H9 (cell line): Measurements from ENCODE around the gene SRF. TPM values are rescaled to one million over a fixed set of nuclear protein-coding genes. Genes with fewer than 3 reads are reported as not detected.
A peak's percentile ranks its signal among the peaks of the same experiment; 100 is the strongest.

Experiments
- DNase-seq: peaks from one replicate; pipeline ENCODE4 v3.0.0-alpha.2; 2017
- H2AFZ ChIP-seq: one replicate; pipeline ENCODE4 v1.6.1; 2013; ENCODE audit warnings: mild to moderate bottlenecking, low read length, control low read depth, moderate library complexity
- H2AK5ac ChIP-seq: 2 replicates; pipeline ENCODE4 v1.6.1; 2013; ENCODE audit warnings: low read length, control low read depth, mixed read lengths; ENCODE audit not compliant: insufficient read length
- H2BK120ac ChIP-seq: one replicate; pipeline ENCODE4 v1.6.1; 2013; ENCODE audit warnings: low read depth, mild to moderate bottlenecking, low read length, control low read depth, inconsistent platforms; ENCODE audit not compliant: poor library complexity, severe bottlenecking
- H2BK12ac ChIP-seq: 2 replicates; pipeline ENCODE4 v1.6.1; 2013; ENCODE audit warnings: low read length, control low read depth, mixed read lengths, low read depth; ENCODE audit not compliant: insufficient read length
- H2BK15ac ChIP-seq: 2 replicates; pipeline ENCODE4 v1.6.1; 2013; ENCODE audit warnings: low read depth, low read length, control low read depth
- H2BK20ac ChIP-seq: one replicate; pipeline ENCODE4 v1.6.1; 2013; ENCODE audit warnings: low read depth, mild to moderate bottlenecking, low read length, control low read depth, inconsistent platforms; ENCODE audit not compliant: poor library complexity, severe bottlenecking
- H2BK5ac ChIP-seq: 2 replicates; pipeline ENCODE4 v1.6.1; 2013; ENCODE audit warnings: low read length, control low read depth, mixed read lengths; ENCODE audit not compliant: insufficient read length
- H3K14ac ChIP-seq: 2 replicates; pipeline ENCODE4 v1.6.1; 2013; ENCODE audit warnings: low read length, control low read depth; ENCODE audit not compliant: insufficient read depth
- H3K18ac ChIP-seq: 2 replicates; pipeline ENCODE4 v1.6.1; 2013; ENCODE audit warnings: low read depth, mild to moderate bottlenecking, mixed read lengths, low read length, control low read depth; ENCODE audit not compliant: insufficient read length
- H3K23ac ChIP-seq: 2 replicates; pipeline ENCODE4 v1.6.1; 2013; ENCODE audit warnings: low read length, control low read depth, mixed read lengths, low read depth; ENCODE audit not compliant: insufficient read length
- H3K23me2 ChIP-seq: 2 replicates; pipeline ENCODE4 v1.6.1; 2013; ENCODE audit warnings: low read depth, mild to moderate bottlenecking, mixed read lengths, low read length, control low read depth; ENCODE audit not compliant: insufficient read length, poor library complexity, severe bottlenecking
- H3K27ac ChIP-seq: 2 replicates; pipeline ENCODE4 v1.5.1; 2013; ENCODE audit warnings: low read length, control low read depth, mixed read lengths, low read depth; ENCODE audit not compliant: insufficient read length
- H3K27me3 ChIP-seq: 2 replicates; pipeline ENCODE4 v1.6.1; 2013; ENCODE audit warnings: low read length, control low read depth, inconsistent platforms; ENCODE audit not compliant: insufficient read depth
- H3K4ac ChIP-seq: 2 replicates; pipeline ENCODE4 v1.6.1; 2013; ENCODE audit warnings: low read depth, mild to moderate bottlenecking, control low read depth, inconsistent platforms, low read length, moderate library complexity
- H3K4me1 ChIP-seq: 2 replicates; pipeline ENCODE4 v1.6.1; 2013; ENCODE audit warnings: low read length, control low read depth, inconsistent platforms; ENCODE audit not compliant: insufficient read depth
- H3K4me2 ChIP-seq: 2 replicates; pipeline ENCODE4 v1.6.1; 2013; ENCODE audit warnings: low read length, control low read depth, mixed read lengths; ENCODE audit not compliant: insufficient read length, insufficient read depth
- H3K56ac ChIP-seq: 2 replicates; pipeline ENCODE4 v1.6.1; 2013; ENCODE audit warnings: low read depth, mild to moderate bottlenecking, mixed read lengths, low read length, control low read depth; ENCODE audit not compliant: insufficient read length
- H3K79me1 ChIP-seq: 2 replicates; pipeline ENCODE4 v1.6.1; 2013; ENCODE audit warnings: low read depth, mild to moderate bottlenecking, moderate library complexity, low read length, control low read depth, inconsistent platforms; ENCODE audit not compliant: insufficient read depth, poor library complexity, severe bottlenecking
- H3K79me2 ChIP-seq: 2 replicates; pipeline ENCODE4 v1.6.1; 2013; ENCODE audit warnings: low read length, control low read depth, inconsistent platforms; ENCODE audit not compliant: insufficient read depth
- H3K9ac ChIP-seq: 2 replicates; pipeline ENCODE4 v1.6.1; 2013; ENCODE audit warnings: low read length, control low read depth, mixed read lengths; ENCODE audit not compliant: insufficient read length; ENCODE audit errors: extremely low read depth
- H3K9me3 ChIP-seq: one replicate; pipeline ENCODE4 v1.6.1; 2013; ENCODE audit warnings: low read depth, low read length, inconsistent platforms; ENCODE audit not compliant: control insufficient read depth
- H3T11ph ChIP-seq: one replicate; pipeline ENCODE4 v1.6.1; 2013; ENCODE audit warnings: mild to moderate bottlenecking, low read length, control low read depth, inconsistent platforms
- H4K20me1 ChIP-seq: one replicate; pipeline ENCODE4 v1.6.1; 2013; ENCODE audit not compliant: control insufficient read depth, insufficient read length, insufficient read depth
- H4K5ac ChIP-seq: 2 replicates; pipeline ENCODE4 v1.6.1; 2013; ENCODE audit warnings: low read depth, mild to moderate bottlenecking, mixed read lengths, low read length, control low read depth; ENCODE audit not compliant: insufficient read length
- H4K8ac ChIP-seq: replicated peaks from 2 replicates; pipeline ENCODE4 v1.6.1; 2013; ENCODE audit warnings: low read length, control low read depth, mixed read lengths, low read depth; ENCODE audit not compliant: insufficient read length
- H4K91ac ChIP-seq: 2 replicates; pipeline ENCODE4 v1.6.1; 2013; ENCODE audit warnings: low read depth, mild to moderate bottlenecking, moderate library complexity, mixed read lengths, low read length, control low read depth; ENCODE audit not compliant: insufficient read length
- H3K27ac Mint-ChIP-seq, 3 experiments: 2 replicates in 2 of 3; 3 replicates in 1 of 3; pipeline ENCODE4 v1.8.0; 2020 to 2021; ENCODE audit warnings: mixed read lengths in 3 of 3, mild to moderate bottlenecking in 1 of 3, moderate library complexity in 1 of 3
- H3K27me3 Mint-ChIP-seq: 2 replicates; pipeline ENCODE4 v1.8.0; 2021; ENCODE audit warnings: low read depth, mild to moderate bottlenecking, moderate library complexity, mixed read lengths
- H3K36me3 Mint-ChIP-seq, 3 experiments: 2 replicates in 2 of 3; 3 replicates in 1 of 3; pipeline ENCODE4 v1.8.0; 2020 to 2021; ENCODE audit warnings: low read depth in 3 of 3, mixed read lengths in 3 of 3; ENCODE audit not compliant: insufficient read depth in 1 of 3
- H3K4me1 Mint-ChIP-seq, 2 experiments: 2 replicates each; pipeline ENCODE4 v1.8.0; 2020; ENCODE audit warnings: mixed read lengths in 2 of 2
- H3K4me3 Mint-ChIP-seq, 2 experiments: 2 replicates in 1 of 2; 3 replicates in 1 of 2; pipeline ENCODE4 v1.8.0; 2020 to 2021; ENCODE audit warnings: mild to moderate bottlenecking in 2 of 2, mixed read lengths in 2 of 2, moderate library complexity in 1 of 2
- H3K9me3 Mint-ChIP-seq, 2 experiments: 2 replicates in 1 of 2; 3 replicates in 1 of 2; pipeline ENCODE4 v1.8.0; 2020; ENCODE audit warnings: mild to moderate bottlenecking in 2 of 2, mixed read lengths in 2 of 2, moderate library complexity in 1 of 2
- WGBS: extraction: QIAGEN DNeasy Blood & Tissue Kit; methylation state at CpG from one replicate; pipeline ENCODE4 v1.1.7; 2013; ENCODE audit warnings: missing lambda C conversion rate, low lambda C conversion rate, mixed read lengths; ENCODE audit not compliant: insufficient read length; ENCODE audit errors: extremely low coverage; 5-methylcytosine and 5-hydroxymethylcytosine counted together
- total RNA-seq: library from RNA; stranded (reverse); gene quantifications from 2 replicates; pipeline ENCODE4 v1.2.1, GENCODE V29; 2021
- TF ChIP-seq, protein P1 (sequence below): fragments of 200-600 bp; sonication (generic); conservative IDR thresholded peaks from 3 replicates; pipeline ENCODE4 v1.8.0; 2021; ENCODE audit warnings: antibody characterized with exemption, mild to moderate bottlenecking

The SRF gene
- total RNA-seq, 1 experiment from 2014 or later: 57.5 TPM

DNA sequence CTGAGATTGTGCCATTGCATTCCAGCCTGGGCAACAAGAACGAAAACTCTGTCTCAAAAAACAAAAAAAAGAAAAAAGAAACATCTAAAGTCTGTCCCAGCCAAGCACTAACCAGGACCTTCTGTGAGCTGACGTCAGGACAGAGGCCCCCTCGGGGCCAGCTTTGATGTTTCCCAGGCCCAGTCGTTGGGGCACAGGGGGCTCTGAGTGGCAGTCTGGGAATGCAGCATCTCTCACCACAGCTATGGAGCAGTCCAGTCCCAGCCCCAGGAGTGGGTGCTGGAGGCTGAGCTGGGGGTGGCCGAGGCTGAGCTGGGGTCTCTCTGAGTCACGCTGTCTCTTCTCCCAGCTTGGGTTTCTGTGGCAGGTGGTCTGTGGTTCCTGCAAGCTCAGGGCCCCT, 46.0 kb upstream of the SRF start:
- no peak overlapping the region for H2AFZ ChIP-seq
- H4K5ac ChIP-seq: no peak overlapping the region
- TF ChIP-seq, protein P1, sequence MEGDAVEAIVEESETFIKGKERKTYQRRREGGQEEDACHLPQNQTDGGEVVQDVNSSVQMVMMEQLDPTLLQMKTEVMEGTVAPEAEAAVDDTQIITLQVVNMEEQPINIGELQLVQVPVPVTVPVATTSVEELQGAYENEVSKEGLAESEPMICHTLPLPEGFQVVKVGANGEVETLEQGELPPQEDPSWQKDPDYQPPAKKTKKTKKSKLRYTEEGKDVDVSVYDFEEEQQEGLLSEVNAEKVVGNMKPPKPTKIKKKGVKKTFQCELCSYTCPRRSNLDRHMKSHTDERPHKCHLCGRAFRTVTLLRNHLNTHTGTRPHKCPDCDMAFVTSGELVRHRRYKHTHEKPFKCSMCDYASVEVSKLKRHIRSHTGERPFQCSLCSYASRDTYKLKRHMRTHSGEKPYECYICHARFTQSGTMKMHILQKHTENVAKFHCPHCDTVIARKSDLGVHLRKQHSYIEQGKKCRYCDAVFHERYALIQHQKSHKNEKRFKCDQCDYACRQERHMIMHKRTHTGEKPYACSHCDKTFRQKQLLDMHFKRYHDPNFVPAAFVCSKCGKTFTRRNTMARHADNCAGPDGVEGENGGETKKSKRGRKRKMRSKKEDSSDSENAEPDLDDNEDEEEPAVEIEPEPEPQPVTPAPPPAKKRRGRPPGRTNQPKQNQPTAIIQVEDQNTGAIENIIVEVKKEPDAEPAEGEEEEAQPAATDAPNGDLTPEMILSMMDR: no peak
- no peak overlapping the region for H3K9ac ChIP-seq
- H2BK120ac ChIP-seq: no peak overlapping the region
- H3K23me2 ChIP-seq: no peaks in the 10 kb centered on the region
- H3K4ac ChIP-seq: no peak overlapping the region
- H3K9me3 Mint-ChIP-seq: no peaks in the 10 kb centered on the region
- H4K8ac ChIP-seq: no peak overlapping the region
- peak overlapping the region in 1 of 3 experiments; percentile 27; a peak in 2 of 7 replicates for H3K27ac Mint-ChIP-seq
- no peak overlapping the region for H3K14ac ChIP-seq
- no peak overlapping the region for H2BK5ac ChIP-seq
- no peak overlapping the region for H3K27ac ChIP-seq
- H2BK20ac ChIP-seq: no peak overlapping the region
- no peak overlapping the region for H3K23ac ChIP-seq
- H4K91ac ChIP-seq: no peak overlapping the region
- H3K4me1 Mint-ChIP-seq: peaks cover 49 to 65% of the 10 kb centered on the region in 2 experiments
- peaks cover 0 to 2% (median under 1%) of the 10 kb centered on the region in 3 experiments; a peak in 4 of 7 replicates for H3K36me3 Mint-ChIP-seq
- no peaks in the 10 kb centered on the region for H3K27me3 Mint-ChIP-seq
- H3K56ac ChIP-seq: no peak overlapping the region
- no peak overlapping the region for H2AK5ac ChIP-seq
- no peaks in the 10 kb centered on the region for H3K27me3 ChIP-seq
- no peaks in the 10 kb centered on the region for H3K4me1 ChIP-seq
- no peaks in the 10 kb centered on the region for H3K79me1 ChIP-seq
- no peaks in the 10 kb centered on the region for H3K9me3 ChIP-seq
- H3K18ac ChIP-seq: no peak overlapping the region
- no peaks in the 10 kb centered on the region for H4K20me1 ChIP-seq
- peaks cover 3% of the 10 kb centered on the region; the same call in 1 of the 2 replicates for H3K79me2 ChIP-seq
- H3K4me3 Mint-ChIP-seq: no peak overlapping the region
- no peak overlapping the region for H3T11ph ChIP-seq
- no peak for DNase-seq
- WGBS: no CpG with 5 or more reads among the region's 6 CpGs
- H3K4me2 ChIP-seq: no peak overlapping the region
- no peak overlapping the region for H2BK12ac ChIP-seq
- H2BK15ac ChIP-seq: no peak overlapping the region
